NCI-H748 treated with DMSO at 0.1 percent for 48 hours (cell line): ENCODE measurements around the gene LYRM4.

ENCODE experiments used
- DNase-seq: peaks from one replicate; lab custom pipeline; 2025; lab: John Stamatoyannopoulos, UW

Gene LYRM4

GRCh38 chr6:5260661-5261544, at the start of gene LYRM4, which contains the start of gene FARS2:
Gene LYRM4 (minus strand): TSS chr6:5260950. CDS start chr6:5260733, 217 bp downstream.
Gene FARS2 (plus strand): TSS chr6:5261513.
- peak; percentile 87 for DNase-seq

DNA sequence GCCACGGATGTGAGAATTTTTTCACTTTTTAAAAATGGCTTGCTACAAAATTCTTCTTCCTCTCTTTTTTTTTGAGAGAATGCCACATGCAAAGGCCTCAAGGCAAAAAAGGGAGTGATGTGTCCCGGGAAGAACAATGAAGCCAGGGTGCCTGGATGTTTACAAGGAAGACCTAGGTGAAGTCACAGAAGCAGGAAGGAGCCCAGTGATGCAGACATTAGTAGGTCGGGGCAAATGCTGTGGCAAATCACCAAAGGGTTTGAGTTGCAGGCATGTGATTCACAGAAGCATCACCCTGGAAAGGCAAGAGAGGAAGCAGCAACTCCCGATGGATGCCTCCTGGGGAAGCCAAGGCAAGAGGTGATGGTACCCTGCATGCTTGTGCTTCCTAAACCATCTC, 47.3 kb upstream of the LYRM4 start:
- DNase-seq, result no peak

- DNase-seq, result no peak
Observed at GRCh38 chr6:5307058-5307457, 46.3 kb upstream of the LYRM4 start.

DNA sequence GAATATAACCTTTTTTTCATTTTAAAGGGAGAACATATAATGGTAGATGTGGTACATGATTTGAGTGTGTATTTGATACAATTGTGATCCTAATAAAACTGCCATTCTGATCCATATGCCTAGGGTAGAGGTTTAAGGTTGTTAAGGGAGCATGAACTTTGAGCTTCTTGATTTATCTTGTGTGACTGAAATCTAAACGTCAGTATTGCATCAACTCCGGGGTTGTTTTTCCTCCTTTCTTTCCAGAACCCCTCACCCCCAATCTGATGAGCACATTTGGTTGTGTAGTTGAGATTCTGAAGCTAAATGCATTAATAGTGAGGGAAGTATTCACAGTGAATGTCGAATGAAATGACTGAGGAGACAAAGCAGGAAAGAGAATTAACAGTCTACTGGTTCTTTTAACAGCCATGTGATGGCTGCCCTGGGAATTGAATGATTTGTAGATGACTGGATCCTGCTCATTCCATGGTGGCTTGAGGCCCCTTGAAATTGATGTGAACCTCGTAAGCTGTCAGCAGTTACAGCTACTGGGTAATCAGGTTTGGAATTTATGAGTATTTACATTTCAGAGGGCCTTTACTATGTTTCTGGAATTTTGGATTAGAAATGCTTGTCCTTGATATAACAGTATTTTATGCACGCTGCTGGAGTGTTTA, 45.3 kb upstream of the LYRM4 start:
- no peak for DNase-seq

DNA sequence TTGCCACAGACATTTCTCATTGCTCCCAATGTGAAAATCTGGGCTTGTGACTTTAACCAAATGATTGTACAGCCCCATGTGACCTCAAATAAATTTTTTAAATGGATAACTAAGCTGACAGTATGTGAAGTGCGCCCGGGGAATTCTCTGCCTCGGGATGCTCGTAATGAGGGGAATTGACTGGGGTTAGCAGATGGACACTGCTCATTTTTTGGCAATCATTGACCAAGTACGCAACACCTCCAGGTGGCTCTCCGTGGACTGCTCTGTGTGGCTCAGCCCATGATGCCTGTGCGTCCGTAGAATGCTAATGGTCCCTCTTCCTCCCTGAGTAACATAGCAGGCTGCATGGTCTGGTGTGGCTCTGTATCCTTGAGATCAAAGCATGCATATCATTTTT, 42.9 kb upstream of the LYRM4 start:
- DNase-seq, result no peak

GRCh38 chr6:5302995-5303622, 42.4 kb upstream of the LYRM4 start:
- DNase-seq, result peak; percentile 42

DNA sequence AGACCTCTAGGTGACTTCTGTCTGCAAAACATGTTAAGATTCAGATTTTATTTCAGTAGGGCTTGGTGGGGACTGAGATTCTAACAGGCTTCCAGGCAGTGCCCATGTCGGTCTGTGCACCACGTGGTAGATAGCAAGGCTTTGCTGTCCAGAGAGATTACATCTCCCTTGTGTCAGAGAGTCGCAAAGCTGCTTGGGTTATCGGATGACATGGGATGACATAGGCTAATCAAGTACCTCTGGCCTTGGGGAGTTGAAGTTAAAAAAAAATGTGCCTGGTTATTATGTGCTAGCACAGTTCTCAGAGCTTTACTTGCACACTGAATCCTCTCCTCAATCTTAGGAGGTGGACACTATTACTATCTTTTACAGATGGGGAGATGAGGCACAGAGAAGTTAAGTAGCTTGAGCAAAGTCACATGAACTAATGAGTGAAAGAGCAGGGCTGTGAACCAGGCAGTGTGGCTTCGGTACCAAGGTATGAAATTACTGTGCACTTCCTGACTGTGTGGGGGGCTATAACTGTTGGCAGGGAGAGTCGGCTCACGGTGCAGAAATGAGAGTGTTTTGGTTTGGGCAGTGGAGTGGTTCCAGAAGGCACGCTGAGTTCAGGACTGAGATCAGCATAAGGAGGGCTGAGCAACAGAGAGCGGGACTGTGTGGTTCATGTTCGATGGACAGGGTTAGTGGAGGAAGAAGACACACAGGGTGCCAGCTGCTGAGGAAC, 41.6 kb upstream of the LYRM4 start:
- DNase-seq, result no peak

DNA sequence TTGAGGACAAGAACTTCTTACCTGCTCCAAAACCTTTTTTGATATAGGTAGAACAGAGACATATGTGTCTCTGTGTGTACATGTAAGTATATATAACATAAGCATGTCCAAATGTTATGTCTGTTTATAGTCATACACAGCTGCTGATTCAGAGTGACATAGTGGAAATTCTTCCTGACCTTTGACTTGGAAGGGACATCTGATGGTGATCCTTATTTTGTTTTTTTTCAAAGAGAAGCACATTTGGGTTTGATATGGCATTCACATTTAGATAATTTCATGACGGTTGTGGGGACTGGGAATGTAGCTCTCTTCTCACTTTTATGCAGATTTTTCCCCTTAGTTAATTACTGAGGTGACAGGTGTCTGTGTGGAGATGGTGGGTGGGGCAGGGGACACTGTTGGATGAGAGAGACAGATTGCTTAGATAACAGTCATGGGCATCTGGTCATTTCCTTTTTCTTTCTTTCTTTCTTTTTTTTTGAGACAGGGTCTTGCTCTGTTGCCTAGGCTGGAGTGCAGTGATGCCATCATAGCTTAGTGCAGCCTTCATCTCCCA, 39.5 kb upstream of the LYRM4 start:
- no peak for DNase-seq

DNA sequence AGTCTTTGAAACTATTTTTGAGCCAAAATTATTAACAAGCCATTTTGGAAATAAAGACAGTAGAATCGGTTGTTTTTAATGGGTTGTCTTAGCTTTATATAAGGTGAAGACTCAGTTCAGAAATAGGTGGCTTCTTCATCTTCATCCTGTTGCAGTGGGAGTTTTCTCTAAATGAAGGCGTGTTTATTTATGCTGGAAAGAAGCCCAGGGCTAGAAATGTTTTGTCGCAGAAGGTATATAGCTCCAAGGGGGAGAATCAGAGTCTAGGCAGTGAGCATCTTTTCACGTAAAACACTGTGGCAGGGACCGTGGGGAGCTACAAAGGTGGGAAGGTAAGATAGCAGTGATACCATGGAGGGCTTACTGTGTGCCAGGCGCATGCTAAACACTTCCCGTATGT, 34.9 kb upstream of the LYRM4 start:
- no peak for DNase-seq

- no peak for DNase-seq
Observed at GRCh38 chr6:5294392-5295211, 33.9 kb upstream of the LYRM4 start.

DNA sequence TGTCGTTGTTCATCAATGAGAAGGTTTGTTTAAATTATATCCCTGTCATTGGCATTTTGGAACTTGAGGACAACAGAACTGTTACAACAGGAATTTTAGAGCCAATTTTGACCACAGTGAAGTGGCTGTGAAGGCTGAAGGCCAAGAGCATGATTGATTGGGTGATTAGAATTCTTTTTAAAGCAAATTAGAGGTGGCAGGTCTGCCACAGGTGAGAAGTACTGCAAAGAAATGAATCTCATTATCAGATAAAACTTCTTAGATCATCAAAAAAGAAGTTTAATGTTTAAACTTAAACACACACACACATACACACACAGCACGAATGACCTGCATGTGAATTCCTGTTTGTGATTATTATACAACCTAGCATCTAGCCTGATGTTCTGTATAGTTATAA, 32.9 kb upstream of the LYRM4 start:
- no peak for DNase-seq

DNA sequence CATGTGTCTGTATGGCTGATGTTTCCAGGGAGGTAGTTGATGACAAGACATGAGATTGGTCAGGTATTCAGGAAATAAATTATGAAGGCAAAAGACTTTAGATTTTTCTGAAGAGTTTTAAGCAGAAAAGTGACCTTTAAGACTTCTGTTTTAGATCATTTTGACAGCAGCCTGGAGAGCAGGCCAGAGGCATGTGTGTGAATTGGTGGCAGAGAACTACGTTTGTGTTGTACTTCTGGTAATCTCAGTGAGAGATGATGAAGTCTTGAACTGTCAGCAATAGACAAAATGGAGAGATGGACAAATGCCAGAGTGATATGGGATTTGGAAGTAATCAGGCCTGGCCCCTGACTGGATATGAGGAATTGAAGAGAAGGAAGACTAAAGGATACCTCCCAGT, 31.4 kb upstream of the LYRM4 start:
- no peak for DNase-seq

DNA sequence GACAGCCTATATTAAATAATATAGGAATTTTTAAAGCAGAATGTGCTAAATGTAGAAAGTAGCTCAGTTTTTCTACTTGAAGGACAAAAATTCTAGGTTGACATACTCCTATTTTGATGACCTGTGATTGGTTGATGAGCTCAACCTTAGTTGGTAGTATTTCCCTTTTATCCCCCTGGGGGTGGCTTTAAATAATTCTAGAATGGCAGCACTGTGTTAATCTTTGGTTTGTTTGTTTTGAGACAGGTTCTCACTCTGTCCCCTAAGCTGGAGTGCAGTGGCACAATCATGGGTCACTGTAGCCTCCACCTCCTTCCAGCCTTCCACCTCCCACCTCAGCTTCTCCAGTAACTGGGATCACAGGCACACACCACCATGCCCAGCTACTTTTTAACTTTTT, 29.8 kb upstream of the LYRM4 start:
- DNase-seq, result no peak

DNA sequence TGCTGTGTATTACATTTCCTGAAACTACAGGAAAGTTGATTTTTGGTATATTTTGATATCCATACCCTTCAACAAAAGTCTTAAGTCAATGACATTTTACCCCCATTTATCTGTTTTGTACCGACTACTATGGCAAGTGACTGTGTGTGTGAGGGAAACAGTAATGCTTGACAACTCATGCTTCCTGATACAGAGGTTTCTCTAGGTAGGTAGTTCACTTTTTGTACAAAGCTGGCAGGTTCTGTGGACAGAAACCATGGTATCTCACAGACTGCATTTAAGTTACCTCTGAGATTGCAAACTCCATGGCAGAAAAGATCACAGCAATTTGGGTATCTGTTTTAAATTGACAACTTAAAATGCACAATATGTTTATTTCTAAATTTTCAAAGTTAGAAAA, 29.3 kb upstream of the LYRM4 start:
- no peak for DNase-seq

DNA sequence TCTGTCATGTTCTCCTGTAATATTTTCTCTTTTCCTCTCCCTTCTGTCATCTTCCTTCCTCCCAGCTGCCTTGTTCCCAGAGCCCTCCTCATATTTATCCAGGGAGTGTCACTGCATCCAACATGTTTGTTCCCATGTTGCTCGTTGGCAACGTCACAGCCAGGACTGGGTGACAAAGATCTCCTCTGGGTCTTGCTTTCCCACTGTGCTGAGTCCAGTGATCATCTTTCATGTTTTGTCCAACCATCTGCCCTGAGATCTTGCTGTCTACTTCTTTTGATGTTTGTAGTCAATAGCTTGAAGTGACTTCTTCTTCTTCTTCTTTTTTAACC, 27.2 kb upstream of the LYRM4 start:
- DNase-seq, result no peak

DNA sequence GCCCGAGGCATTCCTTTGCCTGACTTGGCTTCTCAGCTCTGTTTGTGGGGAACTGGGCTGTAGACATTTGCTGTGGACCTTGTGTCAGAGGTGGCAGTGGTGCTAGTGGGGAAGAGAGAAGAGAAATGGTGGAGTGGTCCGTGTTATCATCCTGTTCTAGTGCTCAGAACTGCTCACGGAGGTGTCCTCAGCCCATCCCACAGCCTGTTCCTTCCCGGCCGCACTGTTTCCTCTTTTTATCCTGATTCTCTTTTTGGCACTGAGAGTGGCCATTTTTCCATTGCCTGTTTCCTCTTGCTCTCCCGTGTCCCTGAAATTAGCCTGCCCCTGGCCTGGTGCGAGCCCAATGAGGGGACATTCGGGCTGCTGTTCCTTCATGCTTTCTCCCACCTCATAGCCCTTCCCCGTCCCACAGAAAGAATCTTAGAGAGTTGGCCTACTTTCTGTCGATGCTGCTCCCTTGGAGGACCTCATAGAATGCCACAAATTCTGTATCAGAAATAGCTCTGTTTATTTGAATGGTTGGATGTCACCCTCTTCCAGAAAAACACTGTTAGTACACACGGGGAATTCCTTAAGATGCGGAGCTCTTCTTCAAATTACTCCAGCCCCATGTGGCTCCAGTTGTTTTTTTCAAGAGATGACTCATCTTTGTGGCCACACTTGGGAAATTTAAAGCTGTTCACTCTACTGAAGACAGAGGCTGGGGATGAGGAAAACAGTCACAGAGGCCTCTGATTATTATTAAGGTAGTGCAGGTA, 26.6 kb upstream of the LYRM4 start:
- DNase-seq, result no peak

- no peak for DNase-seq
Observed at GRCh38 chr6:5286780-5287179, 26.0 kb upstream of the LYRM4 start.

DNA sequence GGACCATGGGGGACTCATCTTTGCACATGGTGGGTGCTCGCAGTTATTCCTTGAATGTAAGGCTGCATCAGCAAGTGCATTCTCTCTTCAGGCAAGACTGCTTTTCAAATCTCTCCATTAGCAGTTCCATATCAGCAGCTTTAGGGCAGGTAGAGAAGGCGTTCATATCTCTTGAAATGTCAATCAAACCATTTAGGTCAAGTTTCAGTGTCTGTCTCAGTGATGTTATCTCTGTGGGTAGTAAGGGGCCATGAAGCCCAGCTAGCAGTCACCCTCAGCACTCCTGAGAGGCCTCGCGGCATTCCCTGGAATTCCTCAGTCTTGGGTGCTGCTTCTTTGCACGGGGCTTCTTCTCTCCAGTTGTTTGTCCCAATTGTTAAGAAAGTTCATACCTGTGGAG, 24.8 kb upstream of the LYRM4 start:
- DNase-seq, result no peak

- DNase-seq, result no peak
Observed at GRCh38 chr6:5285081-5285480, 24.3 kb upstream of the LYRM4 start.

- no peak for DNase-seq
Observed at GRCh38 chr6:5282191-5282623, 21.5 kb upstream of the LYRM4 start.
